BJ (cell line): Measurements from ENCODE around the gene CNIH3. TPM values are rescaled to one million over a fixed set of nuclear protein-coding genes. Genes with fewer than 3 reads are reported as not detected.

Source experiments
- CTCF ChIA-PET: fragments of 350-600 bp; formaldehyde crosslinking; extraction: SDS; loops from one replicate; lab custom pipeline; 2021; ENCODE audit warnings: antibody characterized with exemption, inconsistent platforms; lab: Yijun Ruan, JAX
- POLR2A ChIA-PET: fragments of 300-600 bp; sonication (Branson Sonifier 250); formaldehyde crosslinking; extraction: SDS; loops from one replicate; lab custom pipeline; 2021; ENCODE audit warnings: antibody characterized with exemption; lab: Charles Lee
- DNase-seq: peaks from one replicate; pipeline ENCODE4 v3.0.0-alpha.2; 2011; ENCODE audit warnings: low read depth
- H3K27me3 ChIP-seq: 2 replicates; pipeline ENCODE4 v1.6.0; 2011; ENCODE audit warnings: low read length; ENCODE audit not compliant: control insufficient read depth, insufficient read depth
- H3K36me3 ChIP-seq: 2 replicates; pipeline ENCODE4 v1.5.1; 2011; ENCODE audit warnings: low read length; ENCODE audit not compliant: control insufficient read depth, insufficient read depth
- H3K4me3 ChIP-seq: 2 replicates; pipeline ENCODE4 v1.5.1; 2011; ENCODE audit warnings: low read depth, mild to moderate bottlenecking, control low read depth, low read length
- CTCF ChIP-seq: IDR thresholded peaks from 2 replicates; pipeline ENCODE4 v1.5.1; 2011; ENCODE audit warnings: low read depth, mild to moderate bottlenecking, control low read depth, inconsistent platforms, low read length, moderate library complexity; ENCODE audit not compliant: insufficient read depth
- polyA plus RNA-seq: library from polyadenylated mRNA; depleted of rRNA; stranded (reverse); fragments of >200 nt; gene quantifications from 2 replicates; pipeline ENCODE4 v1.2.3, GENCODE V29; 2011

Gene CNIH3
- polyA plus RNA-seq, 1 experiment = 2.9 TPM

GRCh38 chr1:224733027-224733911, 117.2 kb downstream of the CNIH3 start:
- Histone ChIP-seq H3K36me3 (no peaks in the 10 kb centered on the region), H3K4me3 (no peak overlapping the region), H3K27me3 (no peaks in the 10 kb centered on the region)
- ChIA-PET CTCF (interaction anchor here (1.3 to 1.7 kb wide), 4 partner anchors 10 to 118 kb away, joined by 3 to 6 read pairs (median 5); no protein-coding TSS in a partner anchor), POLR2A (no interaction called here)
- no peak for DNase-seq
- TF ChIP-seq CTCF = no peak

GRCh38 chr1:224734261-224734935, 118.3 kb downstream of the CNIH3 start:
- CTCF ChIA-PET = interaction anchor here (1.3 to 1.7 kb wide), 3 partner anchors 9 to 117 kb away, joined by 5 to 6 read pairs (median 5); no protein-coding TSS in a partner anchor
- POLR2A ChIA-PET = no interaction called here

GRCh38 chr1:224735159-224735558, 119.0 kb downstream of the CNIH3 start:
- TF ChIP-seq CTCF = no peak
- DNase-seq = no peak
- Histone ChIP-seq H3K4me3 (no peak overlapping the region), H3K27me3 (no peaks in the 10 kb centered on the region), H3K36me3 (no peaks in the 10 kb centered on the region)
- POLR2A ChIA-PET = no interaction called here
- CTCF ChIA-PET = no interaction called here

More at GRCh38 chr1:224734261-224734935, 118.3 kb downstream of the CNIH3 start:
- no peak for DNase-seq
- Histone ChIP-seq H3K4me3 (no peak overlapping the region), H3K27me3 (no peaks in the 10 kb centered on the region), H3K36me3 (no peaks in the 10 kb centered on the region)
- TF ChIP-seq CTCF = no peak

- Histone ChIP-seq H3K4me3 (no peak overlapping the region), H3K36me3 (no peaks in the 10 kb centered on the region), H3K27me3 (no peaks in the 10 kb centered on the region)
- TF ChIP-seq CTCF = no peak
- no peak for DNase-seq
- ChIA-PET CTCF (interaction anchor here (0.9 to 1.3 kb wide), 3 partner anchors 13 to 223 kb away, joined by 3 read pairs; no protein-coding TSS in a partner anchor), POLR2A (no interaction called here)
These were observed 120.7 kb downstream of the CNIH3 start for GRCh38 chr1:224736619-224737352.
